Duodenal mucosa (tissue), 2 donors: ENCODE results near the gene BTBD19.

Experiments used
- H3K27ac ChIP-seq: one replicate; pipeline ENCODE4 v1.7.0; 2013; ENCODE audit warnings: low read depth, low read length
- H3K27me3 ChIP-seq, 2 donors: one replicate each; pipeline ENCODE4 v1.7.0; 2013; ENCODE audit warnings: low read length in 2 of 2, control low read depth in 1 of 2; ENCODE audit not compliant: insufficient read depth in 2 of 2, control insufficient read depth in 1 of 2
- H3K36me3 ChIP-seq, 2 donors: one replicate each; pipeline ENCODE4 v1.7.0; 2013; ENCODE audit warnings: low read length in 2 of 2, control low read depth in 1 of 2; ENCODE audit not compliant: insufficient read depth in 2 of 2, control insufficient read depth in 1 of 2
- H3K4me1 ChIP-seq, 2 donors: one replicate each; pipeline ENCODE4 v1.7.0; 2013; ENCODE audit warnings: low read length in 2 of 2, control low read depth in 1 of 2; ENCODE audit not compliant: insufficient read depth in 2 of 2, control insufficient read depth in 1 of 2
- H3K4me3 ChIP-seq, 2 donors: one replicate each; pipeline ENCODE4 v1.7.0; 2013; ENCODE audit warnings: low read length in 2 of 2, low read depth in 1 of 2
- H3K9ac ChIP-seq, 2 donors: one replicate each; pipeline ENCODE4 v1.7.0; 2013; ENCODE audit warnings: low read length in 2 of 2, low read depth in 1 of 2
- H3K9me3 ChIP-seq, 2 donors: one replicate each; pipeline ENCODE4 v1.7.0; 2013; ENCODE audit warnings: low read length in 2 of 2, control low read depth in 1 of 2; ENCODE audit not compliant: control insufficient read depth in 1 of 2

BTBD19 gene

DNA sequence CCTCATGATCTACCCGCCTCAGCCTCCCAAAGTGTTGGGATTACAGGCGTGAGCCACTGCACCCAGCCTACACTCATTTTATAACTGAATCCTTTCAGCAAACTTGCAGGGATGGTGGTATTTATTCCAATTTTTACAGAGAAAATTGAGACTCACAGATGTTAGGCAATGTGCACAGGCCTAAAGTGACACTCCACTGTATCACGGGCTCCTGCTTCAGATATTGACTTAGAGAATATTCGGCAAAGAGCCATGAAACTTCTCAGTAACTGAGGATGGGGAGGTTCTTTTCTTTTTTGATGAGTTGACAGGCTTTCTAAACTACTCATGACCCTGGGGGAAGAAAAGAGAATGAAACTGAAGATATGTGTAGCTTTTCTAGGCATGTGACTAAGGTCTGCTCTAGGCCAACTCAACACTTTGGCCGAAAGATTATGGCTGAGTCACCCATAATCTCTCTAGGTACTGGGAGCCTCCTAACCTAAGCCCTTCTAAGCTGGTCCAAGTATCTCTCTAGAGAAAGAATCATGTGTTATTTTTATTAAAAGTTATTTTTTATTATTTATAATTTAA lies 54.6 kb downstream of the BTBD19 start:
- Histone ChIP-seq H3K4me3 (no peak overlapping the region), H3K36me3 (peaks cover 3 to 8% of the 10 kb centered on the region in 2 donors), H3K27ac (no peak overlapping the region), H3K4me1 (peaks cover 0 to 4% of the 10 kb centered on the region in 2 donors), H3K9ac (no peak overlapping the region), H3K27me3 (no peaks in the 10 kb centered on the region), H3K9me3 (no peaks in the 10 kb centered on the region)
